BLaER1 treated with 17β-estradiol and CSF1 and Interleukin-3, amounts not matched to agents 10 nM and 100 nM (cell line): ENCODE data around the gene ANKRD11.
A peak's percentile ranks its signal among the peaks of the same experiment; 100 is the strongest.

ENCODE experiments used
- H3K27ac ChIP-seq, 11 experiments: shearing (Covaris generic); formaldehyde crosslinking; 2 replicates each; pipeline ENCODE4 v1.8.1; 2022
- H3K27me3 ChIP-seq, 11 experiments: shearing (Covaris generic); formaldehyde crosslinking; 2 replicates each; pipeline ENCODE4 v1.8.1; 2022
- H3K36me3 ChIP-seq, 11 experiments: shearing (Covaris generic); formaldehyde crosslinking; 2 replicates each; pipeline ENCODE4 v1.8.1; 2022
- H3K4me1 ChIP-seq, 10 experiments: shearing (Covaris generic); formaldehyde crosslinking; 2 replicates each; pipeline ENCODE4 v1.8.1; 2022
- H3K4me2 ChIP-seq, 11 experiments: shearing (Covaris generic); formaldehyde crosslinking; 2 replicates each; pipeline ENCODE4 v1.8.1; 2022
- H3K4me3 ChIP-seq, 10 experiments: shearing (Covaris generic); formaldehyde crosslinking; 2 replicates each; pipeline ENCODE4 v1.8.1; 2022
- H3K9ac ChIP-seq, 11 experiments: shearing (Covaris generic); formaldehyde crosslinking; 2 replicates each; pipeline ENCODE4 v1.8.1; 2022
- H3K9me3 ChIP-seq, 11 experiments: shearing (Covaris generic); formaldehyde crosslinking; replicated peaks in 1 of 11; 2 replicates each; pipeline ENCODE4 v1.8.1; 2022
- H4K20me1 ChIP-seq, 11 experiments: shearing (Covaris generic); formaldehyde crosslinking; 2 replicates each; pipeline ENCODE4 v1.8.1; 2022
- Cebpa-rat ChIP-seq, 11 experiments: shearing (Covaris generic); IDR thresholded peaks; 2 replicates each; pipeline ENCODE4 v1.8.1; 2022

The ANKRD11 gene

DNA sequence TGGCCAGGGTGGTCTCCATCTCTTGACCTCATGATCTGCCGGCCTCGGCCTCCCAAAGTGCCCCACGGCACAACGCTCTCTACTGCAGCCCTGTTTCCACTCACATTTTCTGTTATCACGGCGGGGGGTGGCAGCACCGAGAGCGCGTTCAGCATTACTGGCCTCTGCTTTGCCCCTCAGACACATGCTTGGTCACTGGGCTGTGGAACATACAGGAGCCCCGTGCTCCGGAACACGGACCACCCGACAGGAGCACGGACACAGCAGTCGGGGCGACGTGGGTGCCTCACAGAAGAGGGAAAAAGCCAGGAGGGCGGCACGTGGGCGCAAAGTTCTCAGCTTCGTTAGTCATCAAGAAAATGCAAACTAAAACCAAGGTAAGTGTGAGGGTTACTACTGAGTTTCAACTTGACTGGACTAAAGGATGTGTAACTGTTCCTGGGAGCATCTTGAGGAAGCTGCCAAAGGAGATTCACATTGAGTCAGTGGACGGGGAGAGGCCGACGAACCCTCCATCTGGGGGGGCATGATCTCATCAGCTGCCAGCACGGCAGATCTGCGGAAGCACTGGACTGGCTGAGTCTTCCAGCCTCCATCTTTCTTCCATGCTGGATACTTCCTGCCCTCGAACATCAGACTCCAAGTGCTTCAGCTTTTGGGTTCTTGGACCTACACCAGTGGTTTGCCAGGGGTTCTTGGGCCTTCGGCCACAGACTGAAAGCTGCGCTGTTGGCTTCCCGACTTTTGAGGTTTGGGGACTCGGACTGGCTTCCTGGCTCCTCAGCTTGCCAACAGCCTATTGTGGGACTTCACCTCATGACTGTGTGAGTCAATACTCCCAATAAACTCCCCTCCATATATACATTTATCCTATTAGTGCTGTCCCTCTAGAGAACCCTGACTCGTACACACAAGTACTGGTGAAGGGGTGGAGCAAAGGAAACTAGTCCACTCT lies 166.0 kb downstream of the ANKRD11 start:
- Histone ChIP-seq H3K4me1 (peaks cover 94 to 100% (median 98%) of the 10 kb centered on the region in 10 experiments), H3K27me3 (no peaks in the 10 kb centered on the region), H3K9ac (peak overlapping the region in 4 of 11 experiments; percentile 21 to 79 (median 44); a peak in 6 of 22 replicates), H3K4me2 (peak overlapping the region; percentile 78 to 99 (median 89)), H3K4me3 (no peak overlapping the region), H3K27ac (peak overlapping the region in 9 of 11 experiments; percentile 3 to 91 (median 80); a peak in 14 of 22 replicates), H4K20me1 (peaks cover 99 to 100% (median 100%) of the 10 kb centered on the region in 11 experiments), H3K36me3 (peaks cover 6 to 44% (median 37%) of the 10 kb centered on the region in 11 experiments; a peak in 19 of 22 replicates), H3K9me3 (no peaks in the 10 kb centered on the region)
- TF ChIP-seq Cebpa-rat (IDR thresholded peaks at IDR 0.05), result no peak

DNA sequence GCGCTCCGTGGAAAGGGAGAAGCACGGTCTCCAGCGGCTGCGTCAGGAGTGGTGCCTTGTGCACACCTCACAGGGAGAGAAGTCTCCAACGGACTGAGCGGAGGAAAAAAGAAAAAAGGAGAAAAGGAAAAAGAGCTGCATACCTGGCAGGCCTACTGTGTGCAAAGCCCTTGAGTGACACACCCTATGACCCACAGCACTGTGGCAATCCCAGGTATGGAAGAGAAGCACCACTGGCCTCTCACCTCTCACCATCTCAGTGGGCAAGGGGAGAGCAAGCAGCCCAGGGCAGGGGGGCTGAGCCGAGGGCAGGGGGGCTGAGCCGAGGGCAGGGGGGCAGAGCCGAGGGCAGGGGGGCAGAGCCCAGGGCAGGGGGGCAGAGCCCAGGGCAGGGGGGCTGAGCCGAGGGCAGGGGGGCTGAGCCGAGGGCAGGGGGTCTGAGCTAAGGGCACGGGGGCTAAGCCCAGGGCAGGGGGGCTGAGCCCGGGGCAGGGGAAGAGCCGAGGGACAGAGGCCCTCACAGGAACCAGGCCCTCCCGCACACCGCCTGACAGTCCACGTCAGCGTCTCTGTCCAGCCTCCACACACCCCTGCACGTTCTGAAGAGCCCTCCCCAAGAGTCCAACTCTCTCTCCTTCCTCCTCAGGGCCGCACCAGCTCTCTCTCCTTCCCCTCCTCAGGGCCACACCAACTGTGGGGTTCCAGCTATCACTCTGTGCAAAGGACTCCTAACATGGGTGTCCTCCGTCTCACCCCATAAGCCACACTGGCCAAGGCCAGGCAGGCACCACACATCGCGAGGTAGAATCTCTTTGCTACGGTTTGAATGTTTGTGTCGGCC lies 167.0 kb downstream of the ANKRD11 start:
- Histone ChIP-seq H3K4me1 (peaks cover 95 to 100% (median 99%) of the 10 kb centered on the region in 10 experiments), H3K4me3 (no peak overlapping the region), H3K27ac (peak overlapping the region in 7 of 11 experiments; percentile 12 to 91 (median 45); a peak in 11 of 22 replicates), H3K36me3 (peaks cover 4 to 44% (median 29%) of the 10 kb centered on the region in 11 experiments; a peak in 18 of 22 replicates), H3K9me3 (no peaks in the 10 kb centered on the region), H3K4me2 (peak overlapping the region; percentile 78 to 99 (median 93)), H3K9ac (peak overlapping the region in 6 of 11 experiments; percentile 19 to 79 (median 35); a peak in 5 of 22 replicates), H4K20me1 (peaks cover 99 to 100% (median 100%) of the 10 kb centered on the region in 11 experiments), H3K27me3 (no peaks in the 10 kb centered on the region)
- TF ChIP-seq Cebpa-rat (IDR thresholded peaks at IDR 0.05), result no peak

DNA sequence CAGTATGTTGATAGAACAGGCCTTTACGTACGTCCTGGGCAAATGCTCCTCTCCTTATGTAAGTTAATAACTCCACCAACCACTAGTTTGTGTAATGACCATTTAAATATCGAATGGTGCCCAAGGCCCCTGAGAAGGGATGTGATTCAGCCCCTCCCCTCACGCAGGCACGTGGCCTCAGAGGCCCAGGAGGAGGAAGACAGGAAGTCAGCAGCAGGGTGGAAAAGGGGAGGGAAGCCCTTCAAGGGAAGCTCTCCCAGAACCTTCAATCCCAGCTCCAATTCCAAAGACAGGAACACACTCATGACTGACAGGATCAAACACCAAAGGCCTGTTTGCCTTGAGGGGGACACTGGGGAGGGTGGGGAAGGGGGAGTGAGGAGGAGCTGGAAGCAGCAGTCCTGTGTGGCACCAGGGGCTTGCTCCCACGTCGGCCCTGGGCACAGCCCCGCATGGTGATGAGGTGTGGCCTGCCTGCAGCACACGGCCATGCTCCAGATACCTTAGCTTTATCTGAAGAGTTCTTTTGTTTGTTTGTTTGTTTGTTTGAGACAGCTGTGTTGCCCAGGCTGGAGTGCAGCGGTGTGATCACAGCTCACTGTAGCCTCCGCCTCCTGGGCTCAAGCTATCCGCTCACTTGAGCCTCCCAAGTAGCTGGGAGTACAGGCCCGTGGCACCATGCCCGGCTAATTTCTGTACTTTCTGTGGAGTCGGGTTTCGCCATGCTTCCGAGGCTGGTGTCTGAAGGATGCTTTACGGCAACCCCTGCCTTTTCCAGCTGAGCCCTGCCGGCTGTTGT lies 167.8 kb downstream of the ANKRD11 start:
- Histone ChIP-seq H3K9me3 (no peaks in the 10 kb centered on the region), H3K27ac (peak overlapping the region in 8 of 11 experiments; percentile 9 to 51 (median 35); a peak in 9 of 22 replicates), H3K36me3 (peaks cover 0 to 43% (median 31%) of the 10 kb centered on the region in 11 experiments; a peak in 15 of 22 replicates), H3K4me2 (peak overlapping the region; percentile 45 to 93 (median 76)), H4K20me1 (peaks cover 99 to 100% (median 100%) of the 10 kb centered on the region in 11 experiments), H3K27me3 (no peaks in the 10 kb centered on the region), H3K9ac (peak overlapping the region in 5 of 11 experiments; percentile 12 to 45 (median 26); a peak in 5 of 22 replicates), H3K4me1 (peaks cover 97 to 100% (median 99%) of the 10 kb centered on the region in 10 experiments), H3K4me3 (no peak overlapping the region)
- no peak for TF ChIP-seq Cebpa-rat (IDR thresholded peaks at IDR 0.05)

DNA sequence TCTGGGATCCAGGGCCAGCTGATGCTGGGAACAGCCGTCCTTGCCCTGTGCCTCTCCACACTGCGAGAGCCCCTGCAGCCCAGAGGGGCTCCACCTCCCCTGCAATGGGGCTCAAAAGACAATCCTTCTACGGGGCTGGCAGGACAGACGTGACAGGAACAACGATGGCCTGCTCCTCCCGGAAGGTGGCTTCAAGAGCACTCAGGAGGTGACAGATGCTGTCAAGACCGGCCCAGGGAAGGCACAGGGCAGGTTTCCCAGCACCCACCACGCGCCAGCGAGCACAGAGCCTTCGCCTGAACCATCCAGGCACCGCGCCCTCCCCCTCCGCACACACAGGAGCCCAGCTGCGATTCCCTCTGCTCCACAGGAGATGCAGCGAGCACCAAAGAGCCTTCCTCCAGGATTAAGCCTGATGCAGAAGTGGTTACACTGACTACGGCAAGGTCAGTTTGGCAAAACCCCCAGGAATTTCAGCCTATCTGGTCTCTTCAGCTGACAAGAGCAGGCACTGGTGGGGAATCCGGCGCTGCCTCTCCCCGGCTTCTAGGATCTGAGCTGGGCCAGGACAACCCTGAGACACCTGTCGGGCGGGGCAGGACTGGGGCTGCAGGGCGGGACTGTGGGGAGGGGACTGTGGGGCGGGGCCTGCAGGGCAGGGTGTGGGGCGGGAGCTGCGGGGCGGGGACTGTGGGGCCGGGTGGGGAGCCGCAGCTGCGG lies 169.4 kb downstream of the ANKRD11 start:
- Histone ChIP-seq H3K27me3 (no peaks in the 10 kb centered on the region), H3K27ac (peak overlapping the region in 9 of 11 experiments; percentile 24 to 76 (median 67); a peak in 16 of 22 replicates), H3K4me2 (peak overlapping the region; percentile 77 to 98 (median 94)), H3K9me3 (no peaks in the 10 kb centered on the region), H4K20me1 (peaks cover 99 to 100% (median 100%) of the 10 kb centered on the region in 11 experiments), H3K4me1 (peaks cover 97 to 100% (median 99%) of the 10 kb centered on the region in 10 experiments), H3K9ac (peak overlapping the region; percentile 23 to 76 (median 66); a peak in 19 of 22 replicates), H3K36me3 (peaks cover 5 to 56% (median 44%) of the 10 kb centered on the region in 11 experiments; a peak in 17 of 22 replicates), H3K4me3 (peak overlapping the region in 6 of 10 experiments; percentile 3 to 61 (median 46); a peak in 8 of 20 replicates)
- no peak for TF ChIP-seq Cebpa-rat (IDR thresholded peaks at IDR 0.05)

DNA sequence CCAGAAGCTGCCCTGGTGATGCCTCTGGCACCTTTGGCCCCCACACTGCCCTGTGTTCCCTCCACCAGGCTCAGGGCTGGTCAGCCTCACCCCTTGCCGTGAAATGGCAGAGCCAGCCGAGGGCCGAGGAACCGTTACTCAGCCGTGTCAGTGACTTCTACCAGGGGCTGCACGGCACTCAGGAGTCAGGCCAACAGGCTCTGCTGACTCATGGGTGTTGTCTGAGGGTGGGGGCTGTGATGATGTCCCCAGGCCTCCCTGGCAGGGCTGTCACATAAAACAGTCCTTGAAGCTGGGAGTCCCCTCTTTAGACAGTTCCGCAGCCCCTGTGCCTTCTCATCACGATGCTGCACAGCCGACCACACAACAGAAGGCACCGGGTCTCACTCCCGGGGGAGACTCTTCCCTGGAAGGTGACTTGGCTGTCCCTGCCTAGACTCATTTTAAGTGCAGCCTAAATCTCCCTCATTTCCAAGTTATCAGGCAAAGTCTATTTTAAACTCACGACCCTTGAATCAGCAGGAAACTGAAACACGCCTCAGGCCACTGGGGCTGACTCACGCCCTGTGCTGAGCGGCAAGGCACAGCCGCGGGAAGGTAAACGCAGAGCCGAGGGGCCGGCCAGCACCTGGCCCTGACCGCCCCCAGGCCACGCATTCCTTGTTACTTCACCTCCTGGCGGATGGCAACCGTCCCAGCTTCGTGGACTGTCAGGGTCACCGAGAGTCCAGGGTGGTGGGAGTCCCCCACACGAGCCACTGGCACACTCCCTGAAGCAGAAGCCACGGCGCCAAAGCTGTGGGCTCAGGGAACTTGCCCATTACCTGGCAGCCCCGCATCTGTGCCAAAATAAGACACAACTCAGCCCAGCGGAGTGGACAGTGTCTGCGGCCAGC lies 170.2 kb downstream of the ANKRD11 start:
- Histone ChIP-seq H3K4me2 (peak overlapping the region; percentile 77 to 98 (median 94)), H3K27me3 (no peaks in the 10 kb centered on the region), H3K36me3 (peaks cover 12 to 57% (median 46%) of the 10 kb centered on the region in 11 experiments; a peak in 20 of 22 replicates), H3K4me3 (peak overlapping the region in 8 of 10 experiments; percentile 3 to 61 (median 36); a peak in 13 of 20 replicates), H4K20me1 (peaks cover 99 to 100% (median 100%) of the 10 kb centered on the region in 11 experiments), H3K9ac (peak overlapping the region; percentile 23 to 76 (median 66); a peak in 20 of 22 replicates), H3K4me1 (peaks cover 97 to 100% (median 99%) of the 10 kb centered on the region in 10 experiments), H3K27ac (peak overlapping the region in 10 of 11 experiments; percentile 39 to 76 (median 66); a peak in 19 of 22 replicates), H3K9me3 (no peaks in the 10 kb centered on the region)
- TF ChIP-seq Cebpa-rat (IDR thresholded peaks at IDR 0.05), result no peak

DNA sequence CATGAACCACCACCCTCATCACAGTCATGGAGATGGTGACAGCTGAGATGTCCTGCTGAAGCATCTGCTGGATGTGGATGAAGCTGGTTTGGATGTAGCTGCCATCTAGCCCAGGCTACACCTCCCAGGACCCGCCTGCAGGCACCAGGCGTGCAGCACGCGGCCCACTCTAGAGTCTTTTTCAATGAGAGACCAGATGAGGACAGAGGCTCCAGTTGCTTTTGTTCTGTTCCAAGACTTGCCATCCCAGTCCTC lies 170.8 kb downstream of the ANKRD11 start:
- peak overlapping the region in 10 of 11 experiments; percentile 39 to 76 (median 66); a peak in 18 of 22 replicates for H3K27ac ChIP-seq
- no peaks in the 10 kb centered on the region for H3K27me3 ChIP-seq
- peaks cover 99 to 100% (median 100%) of the 10 kb centered on the region in 11 experiments for H4K20me1 ChIP-seq
- H3K9me3 ChIP-seq, result no peaks in the 10 kb centered on the region
- TF ChIP-seq Cebpa-rat (IDR thresholded peaks at IDR 0.05), result no peak
- H3K9ac ChIP-seq, result peak overlapping the region in 10 of 11 experiments; percentile 29 to 76 (median 66); a peak in 20 of 22 replicates
- H3K4me3 ChIP-seq, result peak overlapping the region in 6 of 10 experiments; percentile 8 to 61 (median 46); a peak in 10 of 20 replicates
- peaks cover 94 to 100% (median 99%) of the 10 kb centered on the region in 10 experiments for H3K4me1 ChIP-seq
- H3K4me2 ChIP-seq, result peak overlapping the region; percentile 77 to 98 (median 94)
- H3K36me3 ChIP-seq, result peaks cover 13 to 58% (median 46%) of the 10 kb centered on the region in 11 experiments; a peak in 21 of 22 replicates
